ENCODE data around the gene TRPT1.

The TRPT1 gene

DNA sequence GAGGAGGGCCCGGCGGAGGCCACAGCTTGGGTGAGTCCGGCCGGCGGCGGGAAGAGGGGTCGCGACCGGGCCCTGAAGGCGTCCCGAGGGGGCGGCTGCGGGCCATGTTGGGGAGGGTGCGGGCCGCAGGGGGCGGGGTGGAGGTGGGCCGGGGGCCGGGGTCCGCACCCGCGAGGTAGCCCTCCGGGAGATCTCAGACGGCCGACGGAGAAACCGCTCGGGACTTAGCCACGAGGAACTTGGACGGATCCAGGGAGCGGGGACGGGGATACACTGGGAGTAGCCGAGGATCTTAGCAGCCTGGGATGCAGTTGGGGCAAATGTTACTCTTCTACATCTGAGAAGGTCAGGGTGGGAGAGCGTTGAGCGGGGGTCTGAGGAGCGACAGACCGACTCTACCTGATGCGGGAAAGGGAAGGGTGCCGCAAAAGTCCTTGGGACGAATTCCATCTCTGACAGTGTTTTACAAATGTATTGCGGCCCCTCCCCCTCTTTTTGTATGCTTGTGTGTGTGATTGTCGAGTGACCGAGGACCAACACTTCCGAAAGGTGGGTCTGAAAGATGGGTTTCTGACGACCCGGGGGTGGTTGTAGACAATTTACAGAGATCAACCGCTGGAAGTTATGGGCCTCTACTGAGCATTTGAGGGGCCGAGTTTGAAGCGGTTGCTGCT is 39.4 kb downstream of the TRPT1 start:
- H3K36me3 ChIP-seq (ENCODE audit: insufficient read depth, low read length), result peaks cover 26% of the 10 kb centered on the region
- TF ChIP-seq EZH2 (IDR thresholded peaks at IDR 0.05; ENCODE audit: borderline replicate concordance, low read length), result no peak
- TF ChIP-seq, protein P1, sequence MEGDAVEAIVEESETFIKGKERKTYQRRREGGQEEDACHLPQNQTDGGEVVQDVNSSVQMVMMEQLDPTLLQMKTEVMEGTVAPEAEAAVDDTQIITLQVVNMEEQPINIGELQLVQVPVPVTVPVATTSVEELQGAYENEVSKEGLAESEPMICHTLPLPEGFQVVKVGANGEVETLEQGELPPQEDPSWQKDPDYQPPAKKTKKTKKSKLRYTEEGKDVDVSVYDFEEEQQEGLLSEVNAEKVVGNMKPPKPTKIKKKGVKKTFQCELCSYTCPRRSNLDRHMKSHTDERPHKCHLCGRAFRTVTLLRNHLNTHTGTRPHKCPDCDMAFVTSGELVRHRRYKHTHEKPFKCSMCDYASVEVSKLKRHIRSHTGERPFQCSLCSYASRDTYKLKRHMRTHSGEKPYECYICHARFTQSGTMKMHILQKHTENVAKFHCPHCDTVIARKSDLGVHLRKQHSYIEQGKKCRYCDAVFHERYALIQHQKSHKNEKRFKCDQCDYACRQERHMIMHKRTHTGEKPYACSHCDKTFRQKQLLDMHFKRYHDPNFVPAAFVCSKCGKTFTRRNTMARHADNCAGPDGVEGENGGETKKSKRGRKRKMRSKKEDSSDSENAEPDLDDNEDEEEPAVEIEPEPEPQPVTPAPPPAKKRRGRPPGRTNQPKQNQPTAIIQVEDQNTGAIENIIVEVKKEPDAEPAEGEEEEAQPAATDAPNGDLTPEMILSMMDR (IDR thresholded peaks at IDR 0.05; ENCODE audit: low read length), result no peak
- no peaks in the 10 kb centered on the region for H3K27me3 ChIP-seq (ENCODE audit: insufficient read depth, low read length)
- H3K4me1 ChIP-seq (ENCODE audit: insufficient read depth, low read length, severe bottlenecking), result peaks cover 35% of the 10 kb centered on the region
- H3K27ac ChIP-seq (ENCODE audit: low read depth, low read length, poor library complexity, severe bottlenecking), result no peak overlapping the region
- H2AFZ ChIP-seq (ENCODE audit: low read length), result no peak overlapping the region
- no peak overlapping the region for H3K9ac ChIP-seq (ENCODE audit: low read length)
- H3K4me2 ChIP-seq (ENCODE audit: low read length), result no peak overlapping the region
- no peaks in the 10 kb centered on the region for H3F3A ChIP-seq (ENCODE audit: insufficient read depth, low read length)
- no peaks in the 10 kb centered on the region for H4K20me1 ChIP-seq (ENCODE audit: insufficient read depth, low read length)
- no peak overlapping the region for H3K4me3 ChIP-seq (ENCODE audit: low read depth, low read length, poor library complexity, severe bottlenecking)
- H3K79me2 ChIP-seq (ENCODE audit: insufficient read depth, low read length), result no peaks in the 10 kb centered on the region; the same call in none of the 2 replicates
- H3K9me3 ChIP-seq (ENCODE audit: low read length), result no peaks in the 10 kb centered on the region
- no peaks in the 10 kb centered on the region for H3K9me2 ChIP-seq (ENCODE audit: low read depth, low read length)

DNA sequence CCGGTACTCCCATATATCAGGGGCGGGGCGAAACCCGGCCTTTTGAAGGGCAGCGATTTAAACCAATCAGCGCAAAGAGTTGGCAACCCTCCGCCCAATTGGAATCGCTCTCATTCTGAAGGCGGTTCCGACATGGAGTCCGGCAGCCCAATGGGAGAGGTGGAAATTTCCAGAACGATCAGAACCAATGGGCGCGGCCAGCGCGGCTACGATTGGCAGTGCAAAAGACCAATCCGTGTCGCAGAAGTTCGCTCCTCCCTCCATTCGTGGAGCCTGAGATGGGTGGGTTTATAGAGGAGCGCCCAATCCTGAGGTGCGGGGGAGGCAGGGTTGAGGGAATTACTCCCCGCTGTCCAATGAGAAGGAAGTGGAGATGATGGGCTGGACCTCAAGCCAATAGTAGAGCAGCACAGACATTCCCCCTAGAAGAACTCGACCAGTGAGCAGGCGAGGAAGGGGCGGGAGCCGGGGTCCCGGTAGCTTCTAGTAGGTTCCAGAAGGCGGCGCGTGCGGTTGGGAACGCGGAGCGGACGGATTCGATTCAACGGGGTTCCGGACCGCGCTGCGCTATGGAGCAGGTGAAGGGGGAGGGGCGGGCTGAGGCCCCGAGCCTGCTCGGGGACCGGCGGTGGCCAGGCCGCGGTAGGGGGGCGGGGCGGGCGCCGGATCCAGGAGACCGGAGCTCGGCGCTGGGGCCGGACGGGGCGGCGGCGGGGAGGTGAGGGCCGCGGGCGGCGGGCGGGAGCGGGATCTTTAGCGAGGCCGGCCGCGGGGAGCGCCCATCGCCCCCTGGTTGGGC is 40.1 kb downstream of the TRPT1 start, which contains the start of gene STIP1:
TSS of gene STIP1 (plus strand) at position 479 of the 799 bp plus-strand sequence. CDS start at position 570, 91 bp downstream.
- H3K27ac ChIP-seq (ENCODE audit: low read depth, low read length, poor library complexity, severe bottlenecking), result peak within 1 kb of the TSS; percentile 66
- peaks cover 41% of the 10 kb centered on the region for H3K4me1 ChIP-seq (ENCODE audit: insufficient read depth, low read length, severe bottlenecking)
- peaks cover 26% of the 10 kb centered on the region for H3K36me3 ChIP-seq (ENCODE audit: insufficient read depth, low read length)
- H4K20me1 ChIP-seq (ENCODE audit: insufficient read depth, low read length), result no peaks in the 10 kb centered on the region
- peak within 1 kb of the TSS; percentile 78 for H3K4me2 ChIP-seq (ENCODE audit: low read length)
- H3F3A ChIP-seq (ENCODE audit: insufficient read depth, low read length), result no peaks in the 10 kb centered on the region
- H3K9ac ChIP-seq (ENCODE audit: low read length), result peak within 1 kb of the TSS; percentile 84
- no peak for TF ChIP-seq EZH2 (IDR thresholded peaks at IDR 0.05; ENCODE audit: borderline replicate concordance, low read length)
- TF ChIP-seq, protein P1 (IDR thresholded peaks at IDR 0.05; ENCODE audit: low read length), result no peak; the same call in 1 of the 2 replicates
- H3K79me2 ChIP-seq (ENCODE audit: insufficient read depth, low read length), result no peaks in the 10 kb centered on the region; the same call in none of the 2 replicates
- H3K9me3 ChIP-seq (ENCODE audit: low read length), result no peaks in the 10 kb centered on the region
- no peaks in the 10 kb centered on the region for H3K27me3 ChIP-seq (ENCODE audit: insufficient read depth, low read length)
- peak within 1 kb of the TSS; percentile 82 for H3K4me3 ChIP-seq (ENCODE audit: low read depth, low read length, poor library complexity, severe bottlenecking)
- no peak within 1 kb of the TSS for H2AFZ ChIP-seq (ENCODE audit: low read length)
- no peaks in the 10 kb centered on the region for H3K9me2 ChIP-seq (ENCODE audit: low read depth, low read length)

DNA sequence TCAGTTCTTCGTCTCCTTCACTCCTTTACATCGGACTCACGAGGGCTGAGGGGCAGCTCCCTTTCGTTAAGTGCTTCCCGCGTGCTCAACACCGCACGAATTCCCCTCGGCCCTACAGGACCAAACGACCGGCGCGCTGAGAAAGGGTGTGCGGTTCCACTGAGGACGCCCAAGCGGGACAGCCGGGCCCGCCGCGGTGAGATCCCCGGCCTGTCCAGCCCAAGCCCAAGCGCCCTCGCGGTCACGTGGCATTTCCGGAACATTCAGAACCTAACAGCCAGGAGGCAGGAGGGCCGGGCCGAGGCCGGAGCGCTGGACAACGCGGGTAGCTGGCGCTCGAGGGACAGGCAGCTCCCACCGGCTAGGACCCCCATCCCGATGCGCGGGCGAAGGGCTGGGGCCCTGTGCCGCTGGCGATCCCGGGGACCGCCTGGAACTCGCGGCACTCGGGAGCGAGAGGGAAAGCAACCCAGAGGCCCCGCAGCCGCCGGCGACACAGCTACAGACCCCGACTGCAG is 40.8 kb downstream of the TRPT1 start:
- H3K4me2 ChIP-seq (ENCODE audit: low read length), result peak overlapping the region; percentile 78
- peak overlapping the region; percentile 82 for H3K4me3 ChIP-seq (ENCODE audit: low read depth, low read length, poor library complexity, severe bottlenecking)

More for the DNA sequence above, 40.8 kb downstream of the TRPT1 start:
- Histone ChIP-seq H3K9me3 (ENCODE audit: low read length) (no peaks in the 10 kb centered on the region), H3K4me1 (ENCODE audit: insufficient read depth, low read length, severe bottlenecking) (peaks cover 41% of the 10 kb centered on the region), H3K9ac (ENCODE audit: low read length) (peak overlapping the region; percentile 84), H3K9me2 (ENCODE audit: low read depth, low read length) (no peaks in the 10 kb centered on the region), H2AFZ (ENCODE audit: low read length) (no peak overlapping the region), H3K27ac (ENCODE audit: low read depth, low read length, poor library complexity, severe bottlenecking) (peak overlapping the region; percentile 66), H3K27me3 (ENCODE audit: insufficient read depth, low read length) (no peaks in the 10 kb centered on the region), H4K20me1 (ENCODE audit: insufficient read depth, low read length) (no peaks in the 10 kb centered on the region), H3K36me3 (ENCODE audit: insufficient read depth, low read length) (peaks cover 20% of the 10 kb centered on the region), H3F3A (ENCODE audit: insufficient read depth, low read length) (no peaks in the 10 kb centered on the region), H3K79me2 (ENCODE audit: insufficient read depth, low read length) (no peaks in the 10 kb centered on the region; the same call in none of the 2 replicates)
- TF ChIP-seq, protein P1 (IDR thresholded peaks at IDR 0.05; ENCODE audit: low read length), result 0 out of 2 replicates have a peak, but pooled peaks have one; percentile 8
- TF ChIP-seq EZH2 (IDR thresholded peaks at IDR 0.05; ENCODE audit: borderline replicate concordance, low read length), result no peak
